GM19025 (cell line): ENCODE measurements around the gene RAPGEF1.
"Not testable (repeated sequence)": the region's sequence is repeated elsewhere in the genome, so short reads cannot be mapped to it uniquely, and the experiment has no call there.

ENCODE experiments used
- ATAC-seq: cut with Tn5 transposase; IDR thresholded peaks from one replicate; pipeline ENCODE4 v1.9.1; 2021; ENCODE audit warnings: mild to moderate bottlenecking, low read depth, moderate library complexity; ENCODE audit not compliant: unreplicated experiment

The RAPGEF1 gene

GRCh38 chr9:131675437-131676022 is 64.3 kb downstream of the RAPGEF1 start:
- ATAC-seq, result no peak

GRCh38 chr9:131674425-131675421 is 65.2 kb downstream of the RAPGEF1 start:
- no peak for ATAC-seq

- no peak for ATAC-seq
Observed at GRCh38 chr9:131673531-131673930, 66.3 kb downstream of the RAPGEF1 start.

- ATAC-seq, result no peak
Observed at GRCh38 chr9:131673068-131673467, 66.8 kb downstream of the RAPGEF1 start.

GRCh38 chr9:131672451-131672850 is 67.4 kb downstream of the RAPGEF1 start:
- no peak for ATAC-seq

GRCh38 chr9:131671133-131671520 is 68.7 kb downstream of the RAPGEF1 start:
- ATAC-seq, result no peak

GRCh38 chr9:131670247-131671132 is 69.4 kb downstream of the RAPGEF1 start:
- ATAC-seq, result no peak

- no peak for ATAC-seq
Observed at GRCh38 chr9:131669269-131670157, 70.4 kb downstream of the RAPGEF1 start.

GRCh38 chr9:131668439-131669268 is 71.2 kb downstream of the RAPGEF1 start:
- no peak for ATAC-seq

- ATAC-seq, result no peak
Observed at GRCh38 chr9:131668057-131668438, 71.8 kb downstream of the RAPGEF1 start.

GRCh38 chr9:131667576-131667975 is 72.3 kb downstream of the RAPGEF1 start:
- no peak for ATAC-seq

- no peak for ATAC-seq
Observed at GRCh38 chr9:131666774-131667173, 73.1 kb downstream of the RAPGEF1 start.

- no peak for ATAC-seq
Observed at GRCh38 chr9:131666029-131666428, 73.8 kb downstream of the RAPGEF1 start.

- no peak for ATAC-seq
Observed at GRCh38 chr9:131663288-131663687, 76.6 kb downstream of the RAPGEF1 start.

GRCh38 chr9:131662289-131662621 is 77.6 kb downstream of the RAPGEF1 start:
- ATAC-seq, result not testable (repeated sequence)

- no peak for ATAC-seq
Observed at GRCh38 chr9:131661568-131662288, 78.1 kb downstream of the RAPGEF1 start.

- ATAC-seq, result no peak
Observed at GRCh38 chr9:131660466-131661405, 79.1 kb downstream of the RAPGEF1 start.
